Pancreas (tissue), 10 donors: ENCODE measurements around the gene ITGAD. TPM values are rescaled to one million over a fixed set of nuclear protein-coding genes. Genes with fewer than 3 reads are reported as not detected.
A peak's percentile ranks its signal among the peaks of the same experiment; 100 is the strongest.

Experiments
- ATAC-seq, 4 donors: fragments of 200-7000 bp; cut with Tn5 transposase; one replicate each; pipeline versions ENCODE4 v1.8.0 to v1.9.1; 2020; ENCODE audit warnings: mild to moderate bottlenecking in 4 of 4, moderate library complexity in 4 of 4
- DNase-seq, 6 donors: peaks; one replicate each; pipeline ENCODE4 v3.0.0-alpha.2; 2020
- FAIRE-seq: peaks from 2 replicates; lab custom pipeline; 2012; peaks lifted over from hg19 to GRCh38; lab: Jason Lieb, UNC
- H3K27ac ChIP-seq, 4 donors: fragments of 200-600 bp; sonication (generic); 1 replicate in 3 of 4; 2 replicates in 1 of 4; pipeline versions ENCODE4 v1.5.0 to v1.8.0; 2020
- H3K27me3 ChIP-seq, 4 donors: fragments of 200-600 bp; one replicate each; pipeline ENCODE4 v1.8.0; 2021
- H3K36me3 ChIP-seq, 3 donors: fragments of 200-600 bp; sonication (generic) in 1 of 3; one replicate each; pipeline versions ENCODE4 v1.5.0 to v1.8.0; 2020 to 2021
- H3K4me1 ChIP-seq, 3 donors: fragments of 200-600 bp; one replicate each; pipeline ENCODE4 v1.8.0; 2021
- H3K4me3 ChIP-seq, 4 donors: fragments of 200-600 bp; sonication (generic) in 2 of 4; one replicate each; pipeline versions ENCODE4 v1.5.0 to v1.8.0; 2020 to 2021
- H3K9me3 ChIP-seq, 4 donors: fragments of 200-600 bp; one replicate each; pipeline ENCODE4 v1.8.0; 2021
- CTCF ChIP-seq, 4 donors: fragments of 200-600 bp; sonication (generic) in 3 of 4; IDR thresholded peaks; one replicate each; pipeline versions ENCODE4 v1.5.0 to v1.8.0; 2021; ENCODE audit warnings: antibody characterized with exemption in 4 of 4
- WGBS, 2 donors: extraction: QIAGEN DNeasy Blood & Tissue Kit; methylation state at CpG; one replicate each; pipeline ENCODE4 v1.1.7; 2013; 5-methylcytosine and 5-hydroxymethylcytosine counted together
- intact Hi-C, 3 donors: fragments of 100-400 bp; cut with DNase I; formaldehyde crosslinking; loops; one replicate each; pipeline versions ENCODE4 v1.11.1 to v1.14.2; 2022
- polyA plus RNA-seq, 2 donors: library from polyadenylated mRNA; stranded (reverse); fragments of 200-250 nt; gene quantifications; one replicate each; pipeline ENCODE4 v1.2.3, GENCODE V29; 2013
- total RNA-seq, 6 donors: library from RNA; stranded (reverse); fragmentation: NEBNext Ultra II Directional in 4 of 6; extraction: Animal tissue kit (Norgen Biotek cat#: 25700) in 4 of 6; gene quantifications; one replicate each; pipeline versions ENCODE4 v1.2.1 to v1.2.4, GENCODE V29; 2021 to 2023
- donor health status: healthy with polysubstance abuse.
- donor health status: DM: no; HTN: no; CAD: no; lungs with moderate emphysema.
- donor health status: DM: no; HTN: no; CAD: no.
- donor health status: control.
- donor health status: control.
- donor health status: Bipolar disorder and iron deficiency.
- donor health status: DM: yes; HTN: yes; CAD: no.
- donor health status: DM: no; HTN: no; CAD: no.
- donor health status: DM: no; HTN: no; CAD: no.
- donor health status: DM: yes; HTN: yes; CAD: no.

The ITGAD gene
- total and polyA plus RNA-seq, 8 donors = 0.06 to 0.31 TPM; not detected in 6

DNA sequence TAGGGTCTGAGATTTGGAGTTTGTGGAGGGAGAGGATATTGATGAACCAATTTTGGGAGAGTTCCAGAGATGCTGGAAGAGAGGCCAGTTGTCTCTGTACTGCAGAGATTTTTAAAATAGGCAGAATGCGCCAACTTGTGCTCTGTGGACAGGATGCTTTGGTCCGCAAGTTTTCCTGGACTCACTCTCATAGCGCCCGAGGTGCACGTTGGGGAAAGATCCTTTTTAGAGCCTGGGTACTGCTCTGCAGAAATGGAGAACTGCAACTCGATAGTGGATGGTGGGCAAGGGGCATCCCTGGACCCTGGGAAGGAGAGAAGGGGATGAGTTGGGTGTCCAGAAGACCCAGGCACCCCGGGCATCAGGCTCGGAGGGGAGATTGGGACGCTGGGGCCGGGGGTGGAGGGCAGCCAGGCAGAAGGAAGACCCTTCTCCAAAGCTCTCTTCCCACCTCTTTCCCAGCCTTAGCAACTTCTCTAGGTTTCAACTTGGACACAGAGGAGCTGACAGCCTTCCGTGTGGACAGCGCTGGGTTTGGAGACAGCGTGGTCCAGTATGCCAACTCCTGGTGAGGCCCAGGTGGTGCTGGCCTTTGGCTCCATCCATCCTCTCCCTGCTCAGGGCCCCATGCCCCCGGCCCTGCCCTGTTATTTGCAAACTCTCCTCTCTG lies 37.6 kb upstream of the ITGAD start:
- WGBS, 2 donors = 65 to 77% methylated on average over 14 of the region's 14 CpGs

DNA sequence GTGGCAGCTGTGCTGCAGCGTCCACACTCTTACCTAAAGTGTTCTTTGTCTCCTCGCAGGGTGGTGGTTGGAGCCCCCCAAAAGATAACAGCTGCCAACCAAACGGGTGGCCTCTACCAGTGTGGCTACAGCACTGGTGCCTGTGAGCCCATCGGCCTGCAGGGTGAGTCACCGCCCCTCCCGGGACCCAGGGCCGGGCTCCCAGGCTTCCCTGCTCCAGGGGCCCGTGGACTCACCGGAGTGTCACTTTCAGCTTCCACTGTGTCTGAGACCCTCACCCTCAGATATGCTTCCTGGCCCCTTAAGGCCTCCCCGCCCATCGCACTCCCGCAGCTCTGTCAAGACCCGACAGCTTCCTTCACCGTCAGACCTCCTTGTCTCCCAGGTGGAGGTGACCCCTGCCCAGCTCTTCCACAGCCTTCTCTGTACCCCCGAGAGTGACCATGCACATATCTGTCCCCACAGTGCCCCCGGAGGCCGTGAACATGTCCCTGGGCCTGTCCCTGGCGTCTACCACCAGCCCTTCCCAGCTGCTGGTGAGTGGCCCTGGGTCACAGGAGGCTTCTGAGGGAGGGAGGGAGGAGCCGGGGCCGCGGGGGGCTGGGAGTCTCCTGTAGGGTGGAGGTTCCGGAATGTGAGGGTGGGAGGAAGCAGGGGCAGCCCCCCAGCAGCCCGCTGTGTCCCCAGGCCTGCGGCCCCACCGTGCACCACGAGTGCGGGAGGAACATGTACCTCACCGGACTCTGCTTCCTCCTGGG lies 36.4 kb upstream of the ITGAD start:
- H3K4me3 ChIP-seq = peak overlapping the region in 1 of 4 donors; percentile 7
- TF ChIP-seq CTCF (IDR thresholded peaks at IDR 0.05) = no peak
- intact Hi-C loops = no loop called here
- H3K9me3 ChIP-seq = no peaks in the 10 kb centered on the region
- no peaks in the 10 kb centered on the region for H3K27me3 ChIP-seq
- H3K36me3 ChIP-seq = no peaks in the 10 kb centered on the region
- H3K4me1 ChIP-seq = no peaks in the 10 kb centered on the region
- FAIRE-seq (no peak), ATAC-seq (no peak), DNase-seq (peak in 1 of 6 donors; percentile 55)
- H3K27ac ChIP-seq = no peak overlapping the region
- WGBS, 2 donors = 59 to 77% methylated on average over 24 to 28 of the region's 28 CpGs

More for the DNA sequence above, 37.6 kb upstream of the ITGAD start:
- H3K4me1 ChIP-seq = no peaks in the 10 kb centered on the region
- no peak for FAIRE-seq
- intact Hi-C loops = no loop called here
- H3K9me3 ChIP-seq = no peaks in the 10 kb centered on the region
- H3K27me3 ChIP-seq = no peaks in the 10 kb centered on the region
- no peak overlapping the region for H3K4me3 ChIP-seq
- TF ChIP-seq CTCF (IDR thresholded peaks at IDR 0.05) = no peak
- DNase-seq = no peak
- peak overlapping the region in 1 of 4 donors; percentile 25 for H3K27ac ChIP-seq
- no peak for ATAC-seq
- no peaks in the 10 kb centered on the region for H3K36me3 ChIP-seq

- intact Hi-C loops = no loop called here
- Histone ChIP-seq H3K9me3 (no peaks in the 10 kb centered on the region), H3K27me3 (no peaks in the 10 kb centered on the region), H3K4me1 (no peaks in the 10 kb centered on the region), H3K36me3 (no peaks in the 10 kb centered on the region), H3K27ac (no peak overlapping the region), H3K4me3 (peak overlapping the region in 1 of 4 donors; percentile 7)
- DNase-seq (peak in 1 of 6 donors; percentile 28), FAIRE-seq (no peak), ATAC-seq (peak in 1 of 4 donors; percentile 8)
- no peak for TF ChIP-seq CTCF (IDR thresholded peaks at IDR 0.05)
- 73 to 78% methylated on average over 18 of the region's 18 CpGs for WGBS, 2 donors
Measured at GRCh38 chr16:31357324-31358109, 35.6 kb upstream of the ITGAD start.

DNA sequence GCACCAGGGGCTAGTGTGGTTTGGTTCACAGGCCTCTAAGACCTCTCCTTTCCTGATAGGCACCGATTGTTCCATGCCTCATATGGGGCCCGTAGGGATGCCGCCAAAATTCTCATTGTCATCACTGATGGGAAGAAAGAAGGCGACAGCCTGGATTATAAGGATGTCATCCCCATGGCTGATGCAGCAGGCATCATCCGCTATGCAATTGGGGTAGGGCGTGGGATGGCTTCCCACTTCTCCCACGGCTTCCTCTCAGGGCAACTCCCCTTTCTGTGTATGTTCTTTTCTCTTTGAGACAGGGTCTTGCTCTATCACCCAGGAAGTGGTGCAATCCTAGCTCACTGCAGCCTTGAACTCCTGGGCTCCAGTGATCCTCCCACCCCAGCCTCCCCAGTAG lies 32.9 kb upstream of the ITGAD start:
- no peaks in the 10 kb centered on the region for H3K27me3 ChIP-seq
- intact Hi-C loops = no loop called here
- no peaks in the 10 kb centered on the region for H3K36me3 ChIP-seq
- no peaks in the 10 kb centered on the region for H3K4me1 ChIP-seq
- H3K4me3 ChIP-seq = no peak overlapping the region
- WGBS, 2 donors = 82 to 86% methylated on average over 7 of the region's 7 CpGs
- no peak overlapping the region for H3K27ac ChIP-seq
- no peaks in the 10 kb centered on the region for H3K9me3 ChIP-seq
- no peak for TF ChIP-seq CTCF (IDR thresholded peaks at IDR 0.05)
- no peak for ATAC-seq
- no peak for FAIRE-seq
- DNase-seq = no peak
